Measurements from ENCODE around the gene TNS4. TPM values are rescaled to one million over a fixed set of nuclear protein-coding genes. Genes with fewer than 3 reads are reported as not detected.

TNS4 gene
- total and polyA plus RNA-seq, 2 donors (not counting 1 experiment from before 2014, with no cell fraction given) = not detected

- peak overlapping the region; percentile 53 for H3K9ac ChIP-seq (ENCODE audit: low read length)
- Mint-ChIP-seq H3K27ac (peak overlapping the region; percentile 97), H3K4me3 (peak overlapping the region; percentile 82), H3K4me1 (peaks cover 73% of the 10 kb centered on the region), H3K27me3 (no peaks in the 10 kb centered on the region), H3K9me3 (ENCODE audit: insufficient read depth) (no peaks in the 10 kb centered on the region)
- ChIA-PET CTCF (interaction anchor here (0.7 to 15.0 kb wide), 49 partner anchors 9 to 1158 kb away, joined by 3 to 329 read pairs (median 6); partner anchors contain the start of genes CCR7, GJD3, IGFBP4 and SMARCE1), POLR2A (interaction anchor here (0.5 to 4.9 kb wide), 19 partner anchors 9 to 174 kb away, joined by 3 to 60 read pairs (median 5); partner anchors contain the start of gene IGFBP4)
- intact Hi-C loops (cut with micrococcal nuclease) = loop anchor here (1.0 to 2.0 kb wide), 9 partner anchors 13 to 176 kb away; partner anchors contain the start of gene TOP2A
- no peak for DNase-seq
- no peaks in the 10 kb centered on the region for H3K27me3 ChIP-seq (replicated peaks in 1 of 4; ENCODE audit: control extremely low read depth in 1 of 4, control insufficient read depth in 3 of 4, insufficient read depth in 4 of 4, low read length in 3 of 4)
- 27% methylated on average over 1 of the region's 4 CpGs for WGBS (ENCODE audit: insufficient coverage)
- TF ChIP-seq EZH2 (IDR thresholded peaks at IDR 0.05; ENCODE audit: borderline replicate concordance, insufficient read depth, low read depth, low read length, poor library complexity, severe bottlenecking) (no peak), CTCF (IDR thresholded peaks at IDR 0.05) (no peak)
- H3K4me2 ChIP-seq (replicated peaks; ENCODE audit: low read depth, low read length, poor library complexity, severe bottlenecking) = peak overlapping the region; percentile 63
- no peak for ATAC-seq (ENCODE audit: low read depth)
- H3K79me2 ChIP-seq (ENCODE audit: control insufficient read depth, insufficient read depth, low read length) = no peaks in the 10 kb centered on the region
- peak overlapping the region in 3 of 5 experiments; percentile 2 to 44 (median 19) for H3K4me3 ChIP-seq (ENCODE audit: control extremely low read depth in 1 of 5, extremely low read depth in 1 of 5, insufficient read depth in 1 of 5, low read depth in 2 of 5, low read length in 4 of 5)
- H2AFZ ChIP-seq (ENCODE audit: insufficient read depth, low read depth, low read length, poor library complexity, severe bottlenecking) = peak overlapping the region; percentile 58
- no peaks in the 10 kb centered on the region for H3K36me3 ChIP-seq (replicated peaks in 1 of 2; ENCODE audit: control extremely low read depth in 1 of 2, control insufficient read depth in 1 of 2, extremely low read depth in 1 of 2, insufficient read depth in 2 of 2, low read length in 1 of 2)
- H3K9me3 ChIP-seq (ENCODE audit: control extremely low read depth in 1 of 3, control insufficient read depth in 2 of 3, insufficient read depth in 1 of 3, low read length in 2 of 3) = no peaks in the 10 kb centered on the region
- H4K20me1 ChIP-seq (ENCODE audit: control insufficient read depth, insufficient read depth, low read length, poor library complexity, severe bottlenecking) = no peaks in the 10 kb centered on the region
- peaks cover 45 to 65% of the 10 kb centered on the region in 2 donors for H3K4me1 ChIP-seq (ENCODE audit: control insufficient read depth in 2 of 2, insufficient read depth in 2 of 2, low read length in 2 of 2)
- peak overlapping the region; percentile 51 to 85 for H3K27ac ChIP-seq (ENCODE audit: low read length in 2 of 2)
Observed at GRCh38 chr17:40533896-40534295, 32.5 kb upstream of the TNS4 start.

All from B cell (primary cell).